ENCODE data around the gene FANCD2. TPM values are rescaled to one million over a fixed set of nuclear protein-coding genes. Genes with fewer than 3 reads are reported as not detected.
A peak's percentile ranks its signal among the peaks of the same experiment; 100 is the strongest.
"Not testable (repeated sequence)": the region's sequence is repeated elsewhere in the genome, so short reads cannot be mapped to it uniquely, and the experiment has no call there.

Gene FANCD2
- polyA plus RNA-seq, 1 donor = 29.4 TPM

DNA sequence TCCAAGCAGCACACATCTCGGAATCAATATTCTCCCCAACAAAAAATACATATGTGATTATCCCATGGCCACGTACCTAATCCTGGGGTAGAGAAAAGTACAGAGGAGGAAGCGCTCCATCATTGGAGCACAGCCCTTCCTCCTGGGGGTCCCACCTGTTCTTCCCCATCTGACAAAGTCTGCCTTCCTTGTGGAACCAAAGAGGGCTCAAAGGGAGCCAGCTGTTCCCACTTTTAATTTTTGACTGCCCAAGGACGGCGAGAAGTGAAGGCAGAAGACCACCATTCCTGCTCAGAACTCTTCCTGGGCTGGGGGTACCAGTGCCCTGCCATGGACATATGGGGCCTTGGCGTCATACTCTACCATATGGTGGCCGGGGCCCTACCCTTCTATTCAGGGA is 14.1 kb upstream of the FANCD2 start:
- DNase-seq = no peak

DNA sequence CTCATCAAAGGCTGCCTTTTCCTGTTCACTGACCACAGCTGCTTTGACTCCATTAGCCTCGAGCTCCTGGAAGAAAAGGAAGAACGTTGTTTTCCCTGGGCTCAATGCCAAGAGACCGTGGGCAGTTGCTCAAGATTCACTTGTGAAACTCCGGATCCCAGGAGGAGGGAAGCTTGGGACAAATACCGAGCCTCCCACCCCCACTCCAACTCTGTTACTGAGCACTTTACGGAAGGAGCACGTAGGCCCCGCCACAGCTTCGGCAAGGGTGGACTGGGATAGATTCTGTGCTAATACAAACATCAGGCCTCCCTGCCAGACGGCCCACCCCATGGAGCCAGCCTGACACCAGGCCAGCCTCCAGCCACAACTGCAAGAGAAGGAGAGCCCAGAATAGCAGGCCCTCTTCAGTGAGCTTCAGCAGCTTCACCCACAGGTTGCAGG is 10.8 kb upstream of the FANCD2 start:
- DNase-seq = peak; percentile 75

DNA sequence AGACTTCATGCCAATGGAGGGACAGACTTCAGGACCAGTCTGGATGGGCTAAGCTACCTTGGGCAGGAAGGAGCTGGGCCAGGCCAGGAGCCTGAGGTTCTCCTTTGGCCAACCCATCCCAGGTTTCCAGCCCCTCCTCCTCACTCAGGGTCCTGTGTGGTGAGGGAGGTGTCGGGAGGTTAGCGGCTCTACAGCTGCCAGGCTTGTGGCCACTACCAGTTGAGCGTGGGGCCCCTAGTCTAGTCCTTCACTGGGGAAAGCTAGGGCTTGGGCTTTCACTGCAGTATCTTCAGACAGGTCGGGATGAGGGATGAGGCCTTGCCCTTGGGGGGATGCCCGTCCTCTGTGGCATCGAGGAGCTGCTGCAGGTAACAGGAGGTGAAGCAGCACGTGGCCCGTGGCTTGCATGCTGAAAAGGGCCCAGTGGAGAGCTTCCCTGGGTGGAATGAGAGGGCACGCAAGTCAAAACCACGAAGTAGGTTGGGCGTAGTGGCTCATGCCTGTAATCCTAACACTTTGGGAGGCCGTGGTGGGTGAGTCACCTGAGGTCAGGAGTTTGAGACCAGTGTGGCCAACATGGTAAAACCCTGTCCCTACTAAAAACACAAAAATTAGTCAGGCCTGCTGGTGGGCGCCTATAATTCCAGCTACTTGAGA is 8.5 kb upstream of the FANCD2 start:
- DNase-seq = no peak

DNA sequence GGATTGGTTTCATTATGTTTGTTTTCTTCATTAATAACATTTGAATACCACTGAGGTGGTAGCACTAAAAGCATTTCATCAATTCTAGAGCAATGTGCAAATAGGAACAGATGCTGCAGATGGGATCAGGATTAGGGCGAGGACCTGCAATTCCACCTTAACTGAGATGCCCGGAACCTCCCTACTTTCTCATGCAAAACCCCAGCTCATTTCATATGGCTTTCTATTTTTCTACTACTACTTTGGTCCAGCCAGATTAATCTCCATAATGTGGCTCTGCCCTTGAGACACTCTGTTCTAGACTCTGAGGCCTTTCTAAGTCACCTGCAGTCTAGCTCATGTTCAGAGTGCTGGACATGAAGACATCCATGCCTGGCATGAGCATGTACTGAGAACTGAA is 7.4 kb upstream of the FANCD2 start:
- DNase-seq = not testable (repeated sequence)

DNA sequence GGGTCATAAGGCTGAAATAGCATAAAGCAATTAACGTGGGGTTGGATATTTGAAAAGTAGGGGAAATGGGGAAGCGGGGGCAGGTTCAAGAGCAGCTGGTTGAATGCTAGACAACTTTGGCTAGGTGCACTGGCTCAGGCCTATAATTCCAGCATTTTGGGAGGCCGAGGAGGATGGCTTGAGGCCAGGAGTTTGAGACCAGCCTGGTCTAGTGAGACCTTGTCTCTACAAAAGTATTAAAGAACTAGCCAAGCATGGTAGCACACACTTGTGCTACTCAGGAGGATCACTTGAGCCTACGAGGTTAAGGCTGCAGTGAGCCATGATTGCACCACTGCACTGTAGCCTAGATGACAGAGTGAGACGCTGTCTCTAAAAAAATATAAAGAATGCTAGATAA is 6.9 kb upstream of the FANCD2 start:
- DNase-seq = no peak

- no peak for DNase-seq
Measured at GRCh38 chr3:10021856-10022775, 4.1 kb upstream of the FANCD2 start.

- no peak for DNase-seq
Measured at GRCh38 chr3:10023587-10024310, 2.5 kb upstream of the FANCD2 start.

DNA sequence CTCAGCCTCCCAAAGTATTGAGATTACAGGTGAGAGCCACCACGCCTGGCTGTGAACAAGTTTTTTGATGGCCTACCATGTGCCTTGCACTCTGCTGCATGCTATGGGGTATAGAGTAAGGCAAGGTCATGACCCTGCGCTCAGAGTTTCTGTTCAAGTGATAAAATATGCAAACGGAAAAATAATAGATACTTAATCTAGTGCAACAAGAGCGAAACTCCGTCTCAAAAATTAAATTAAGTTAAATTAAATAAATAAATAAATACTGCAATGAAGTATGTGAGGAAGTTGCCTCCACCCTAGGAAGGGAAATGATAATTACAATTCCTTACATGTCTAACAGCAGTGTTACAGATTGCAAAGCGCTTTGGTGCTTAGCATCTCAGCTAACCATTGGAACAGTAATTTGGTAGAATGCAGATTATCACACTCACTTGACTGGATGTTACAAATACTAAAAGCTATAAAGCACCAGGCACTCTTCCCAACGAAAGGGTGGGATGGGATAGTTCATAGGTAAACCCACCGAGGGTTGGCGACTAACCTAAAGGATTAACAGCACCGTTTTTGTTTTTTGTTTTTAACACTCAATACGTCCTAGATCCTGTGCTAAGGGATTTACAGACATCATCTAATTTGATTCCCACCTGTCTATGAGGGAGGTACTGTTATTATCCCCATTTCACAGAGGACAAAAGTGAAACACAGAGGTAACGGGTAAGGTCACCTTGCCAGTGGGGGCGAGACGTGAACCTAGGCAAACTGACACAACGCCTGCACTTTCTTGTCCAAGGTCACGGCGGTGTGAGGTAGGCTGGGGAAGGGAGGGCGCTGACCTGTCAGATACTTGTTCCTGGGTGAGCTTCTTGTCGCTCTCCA is 793 bp upstream of the FANCD2 start:
- DNase-seq = no peak

DNA sequence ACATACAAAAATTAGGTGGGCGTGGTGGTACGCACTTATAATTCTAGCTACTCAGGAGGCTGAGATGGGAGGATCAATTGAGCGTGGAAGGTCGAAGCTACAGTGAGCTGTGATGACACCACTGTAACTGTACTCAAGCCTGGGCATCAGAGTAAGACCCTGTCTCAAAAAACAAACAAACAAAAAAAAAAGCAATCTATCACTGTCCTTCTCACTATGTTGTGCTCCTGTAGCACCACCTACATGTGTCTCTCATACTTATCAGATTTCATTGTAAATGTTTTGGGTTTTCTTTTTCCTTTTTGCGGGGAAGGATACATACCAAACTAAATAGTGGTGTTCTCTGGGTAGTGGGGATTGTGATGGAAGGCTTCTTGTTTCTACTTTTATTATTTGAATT is 14.8 kb downstream of the FANCD2 start:
- no peak for DNase-seq

- DNase-seq = no peak
Measured at GRCh38 chr3:10047876-10048275, 21.6 kb downstream of the FANCD2 start.

GRCh38 chr3:10053054-10053453 is 26.8 kb downstream of the FANCD2 start:
- DNase-seq = not testable (repeated sequence)

- DNase-seq = no peak
Measured at GRCh38 chr3:10055097-10055496, 28.9 kb downstream of the FANCD2 start.

DNA sequence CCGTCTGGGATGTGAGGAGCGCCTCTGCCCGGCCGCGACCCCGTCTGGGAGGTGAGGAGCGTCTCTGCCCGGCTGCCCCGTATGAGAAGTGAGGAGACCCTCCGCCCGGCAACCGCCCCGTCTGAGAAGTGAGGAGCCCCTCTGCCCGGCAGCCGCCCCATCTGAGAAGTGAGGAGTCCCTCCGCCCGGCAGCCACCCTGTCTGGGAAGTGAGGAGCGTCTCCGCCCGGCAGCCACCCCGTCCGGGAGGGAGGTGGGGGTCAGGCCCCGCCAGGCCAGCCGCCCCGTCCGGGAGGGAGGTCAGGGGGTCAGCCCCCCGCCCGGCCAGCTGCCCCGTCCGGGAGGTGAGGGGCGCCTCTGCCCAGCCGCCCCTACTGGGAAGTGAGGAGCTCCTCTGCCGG is 43.8 kb downstream of the FANCD2 start:
- DNase-seq = not testable (repeated sequence)

GRCh38 chr3:10074666-10075065 is 48.4 kb downstream of the FANCD2 start:
- no peak for DNase-seq

GRCh38 chr3:10081871-10082270 is 55.6 kb downstream of the FANCD2 start:
- no peak for DNase-seq

- no peak for DNase-seq
Measured at GRCh38 chr3:10085738-10086137, 59.5 kb downstream of the FANCD2 start.

GRCh38 chr3:10088256-10088655 is 62.0 kb downstream of the FANCD2 start:
- no peak for DNase-seq

DNA sequence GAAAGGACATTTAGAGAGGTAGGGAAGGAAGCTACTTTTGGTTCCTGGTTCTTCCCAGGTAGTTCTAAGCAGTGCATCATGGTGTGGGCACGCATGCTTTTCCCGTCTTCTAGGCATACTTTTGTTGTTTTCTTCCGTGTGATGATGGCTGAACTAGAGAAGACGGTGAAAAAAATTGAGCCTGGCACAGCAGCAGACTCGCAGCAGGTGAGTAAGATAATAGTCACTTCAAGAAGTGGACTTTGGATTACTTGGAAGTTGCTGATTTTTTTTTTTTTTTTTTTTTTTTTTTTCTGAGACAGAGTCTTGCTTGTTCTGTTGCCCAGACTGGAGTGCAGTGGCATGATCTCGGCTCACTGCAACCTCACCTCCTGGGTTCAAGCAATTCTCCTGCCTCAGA is 63.9 kb downstream of the FANCD2 start:
- DNase-seq = no peak

GRCh38 chr3:10090774-10091173 is 64.5 kb downstream of the FANCD2 start:
- not testable (repeated sequence) for DNase-seq

GRCh38 chr3:10091387-10091786 is 65.2 kb downstream of the FANCD2 start:
- not testable (repeated sequence) for DNase-seq

- DNase-seq = no peak
Measured at GRCh38 chr3:10093678-10094077, 67.4 kb downstream of the FANCD2 start.

GRCh38 chr3:10099041-10099440 is 72.8 kb downstream of the FANCD2 start:
- no peak for DNase-seq

All from left kidney (tissue), 2 donors.